Endothelial cell (in vitro differentiated cells): Measurements from ENCODE around the gene ALS2. TPM values are rescaled to one million over a fixed set of nuclear protein-coding genes. Genes with fewer than 3 reads are reported as not detected.
"Not testable (repeated sequence)": the region's sequence is repeated elsewhere in the genome, so short reads cannot be mapped to it uniquely, and the experiment has no call there.

Source experiments
- DNase-seq: peaks from one replicate; pipeline ENCODE4 v3.0.0; 2021; ENCODE audit warnings: low spot score
- H3K27ac Mint-ChIP-seq: one replicate; pipeline ENCODE4 v1.8.0; 2021; ENCODE audit warnings: mixed read lengths, inconsistent platforms; ENCODE audit not compliant: unreplicated experiment
- H3K27me3 Mint-ChIP-seq: one replicate; pipeline ENCODE4 v1.8.0; 2021; ENCODE audit warnings: mild to moderate bottlenecking, moderate library complexity, mixed read lengths, inconsistent platforms; ENCODE audit not compliant: unreplicated experiment
- H3K36me3 Mint-ChIP-seq: one replicate; pipeline ENCODE4 v1.8.0; 2021; ENCODE audit warnings: mild to moderate bottlenecking, low read depth, mixed read lengths, inconsistent platforms; ENCODE audit not compliant: unreplicated experiment
- H3K4me1 Mint-ChIP-seq: one replicate; pipeline ENCODE4 v1.8.0; 2021; ENCODE audit warnings: mild to moderate bottlenecking, mixed read lengths, inconsistent platforms; ENCODE audit not compliant: unreplicated experiment
- H3K4me3 Mint-ChIP-seq: one replicate; pipeline ENCODE4 v1.8.0; 2021; ENCODE audit warnings: mild to moderate bottlenecking, mixed read lengths, inconsistent platforms; ENCODE audit not compliant: unreplicated experiment
- H3K9me3 Mint-ChIP-seq: one replicate; pipeline ENCODE4 v1.8.0; 2021; ENCODE audit warnings: mixed read lengths, inconsistent platforms; ENCODE audit not compliant: unreplicated experiment
- total RNA-seq: library from RNA; stranded (reverse); fragmentation: NEBNext Ultra II Directional; extraction: Animal tissue kit (Norgen Biotek cat#: 25700); gene quantifications from one replicate; pipeline ENCODE4 v1.2.1, GENCODE V29; 2021; ENCODE audit not compliant: unreplicated experiment
- TF ChIP-seq, protein P1 (sequence below): fragments of 200-600 bp; sonication (generic); IDR thresholded peaks from one replicate; pipeline ENCODE4 v1.5.0; 2021; ENCODE audit warnings: antibody characterized with exemption; ENCODE audit not compliant: unreplicated experiment

ALS2 gene
- total RNA-seq, 1 donor from 2014 or later, result 43.1 TPM

DNA sequence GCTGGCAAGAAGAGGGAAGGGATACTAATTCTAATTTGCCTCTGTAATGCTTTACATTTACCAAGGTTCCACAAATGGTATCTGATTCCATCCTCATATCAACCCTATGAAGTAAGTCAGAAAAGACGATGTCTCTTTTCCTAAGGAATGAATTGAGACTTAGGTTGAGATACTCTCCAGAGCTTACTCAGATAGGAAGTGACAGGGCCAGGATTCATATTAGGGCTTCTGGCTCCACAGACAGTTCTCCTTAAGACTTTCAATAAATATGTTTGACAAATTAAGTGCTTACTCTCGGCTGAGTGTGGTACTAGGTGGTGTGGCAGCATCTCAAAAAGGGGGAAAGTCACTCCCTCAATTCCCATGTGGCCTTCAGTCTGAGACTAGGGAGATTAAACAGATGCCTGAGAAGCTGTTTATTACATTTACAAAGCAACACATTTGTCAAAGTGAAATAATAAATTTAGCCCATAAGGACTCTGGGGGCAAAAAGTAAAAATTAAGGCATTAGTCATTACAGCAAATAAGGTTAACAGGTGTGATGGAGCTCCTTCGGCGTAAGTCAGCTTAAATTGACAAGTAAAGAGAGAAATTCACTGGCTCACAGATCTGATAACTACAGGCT, 39.8 kb upstream of the ALS2 start:
- no peaks in the 10 kb centered on the region for H3K36me3 Mint-ChIP-seq
- H3K4me3 Mint-ChIP-seq, result no peak overlapping the region
- no peak overlapping the region for H3K27ac Mint-ChIP-seq
- no peaks in the 10 kb centered on the region for H3K9me3 Mint-ChIP-seq
- DNase-seq, result no peak
- peaks cover 1% of the 10 kb centered on the region for H3K27me3 Mint-ChIP-seq
- H3K4me1 Mint-ChIP-seq, result no peaks in the 10 kb centered on the region
- TF ChIP-seq, protein P1, sequence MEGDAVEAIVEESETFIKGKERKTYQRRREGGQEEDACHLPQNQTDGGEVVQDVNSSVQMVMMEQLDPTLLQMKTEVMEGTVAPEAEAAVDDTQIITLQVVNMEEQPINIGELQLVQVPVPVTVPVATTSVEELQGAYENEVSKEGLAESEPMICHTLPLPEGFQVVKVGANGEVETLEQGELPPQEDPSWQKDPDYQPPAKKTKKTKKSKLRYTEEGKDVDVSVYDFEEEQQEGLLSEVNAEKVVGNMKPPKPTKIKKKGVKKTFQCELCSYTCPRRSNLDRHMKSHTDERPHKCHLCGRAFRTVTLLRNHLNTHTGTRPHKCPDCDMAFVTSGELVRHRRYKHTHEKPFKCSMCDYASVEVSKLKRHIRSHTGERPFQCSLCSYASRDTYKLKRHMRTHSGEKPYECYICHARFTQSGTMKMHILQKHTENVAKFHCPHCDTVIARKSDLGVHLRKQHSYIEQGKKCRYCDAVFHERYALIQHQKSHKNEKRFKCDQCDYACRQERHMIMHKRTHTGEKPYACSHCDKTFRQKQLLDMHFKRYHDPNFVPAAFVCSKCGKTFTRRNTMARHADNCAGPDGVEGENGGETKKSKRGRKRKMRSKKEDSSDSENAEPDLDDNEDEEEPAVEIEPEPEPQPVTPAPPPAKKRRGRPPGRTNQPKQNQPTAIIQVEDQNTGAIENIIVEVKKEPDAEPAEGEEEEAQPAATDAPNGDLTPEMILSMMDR, result no peak

GRCh38 chr2:201816657-201817575, 36.2 kb upstream of the ALS2 start:
- TF ChIP-seq, protein P1, result no peak
- H3K27me3 Mint-ChIP-seq, result peaks cover 1% of the 10 kb centered on the region
- H3K4me1 Mint-ChIP-seq, result no peaks in the 10 kb centered on the region
- H3K27ac Mint-ChIP-seq, result no peak overlapping the region
- no peaks in the 10 kb centered on the region for H3K9me3 Mint-ChIP-seq
- no peak overlapping the region for H3K4me3 Mint-ChIP-seq
- DNase-seq, result no peak
- H3K36me3 Mint-ChIP-seq, result no peaks in the 10 kb centered on the region

DNA sequence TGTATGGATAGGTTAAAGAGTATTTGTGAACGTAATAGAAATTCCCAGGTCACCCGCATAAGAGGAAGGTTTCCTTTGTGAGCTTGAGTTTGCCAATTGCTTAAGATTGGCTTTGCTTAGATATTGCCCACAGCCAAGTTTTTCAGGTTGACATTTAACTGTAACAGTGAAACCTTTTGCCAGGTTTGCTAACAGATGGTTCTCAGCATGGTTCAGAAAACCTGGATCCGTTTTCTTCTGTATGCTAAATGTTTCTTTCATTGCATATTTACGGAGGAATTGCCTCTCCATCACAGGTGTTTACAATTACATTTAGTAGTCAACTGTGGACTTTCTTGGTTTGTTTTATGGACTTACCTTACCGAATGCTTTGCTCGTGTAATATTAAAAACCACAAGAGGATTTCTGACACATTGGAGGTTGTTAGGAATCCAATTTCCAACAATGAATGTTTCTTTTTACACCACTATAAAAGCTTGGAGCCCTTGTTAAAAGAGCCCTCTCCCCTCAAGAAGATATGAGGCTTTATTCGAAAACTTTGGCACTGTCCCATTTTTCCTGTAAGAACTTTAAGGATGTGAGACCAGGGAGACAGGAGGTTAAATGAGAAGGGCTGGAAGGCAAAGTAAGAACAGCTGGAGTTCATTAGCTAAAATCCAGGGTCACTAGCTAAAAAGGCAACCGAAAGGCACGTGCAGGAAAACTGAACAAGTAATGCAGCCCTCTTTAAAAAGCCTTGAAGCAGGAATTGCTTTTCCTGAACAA, 33.4 kb upstream of the ALS2 start:
- no peak overlapping the region for H3K27ac Mint-ChIP-seq
- DNase-seq, result no peak
- H3K4me3 Mint-ChIP-seq, result no peak overlapping the region
- H3K9me3 Mint-ChIP-seq, result no peaks in the 10 kb centered on the region
- TF ChIP-seq, protein P1, result no peak
- H3K4me1 Mint-ChIP-seq, result no peaks in the 10 kb centered on the region
- H3K27me3 Mint-ChIP-seq, result peaks cover 1% of the 10 kb centered on the region
- H3K36me3 Mint-ChIP-seq, result no peaks in the 10 kb centered on the region

DNA sequence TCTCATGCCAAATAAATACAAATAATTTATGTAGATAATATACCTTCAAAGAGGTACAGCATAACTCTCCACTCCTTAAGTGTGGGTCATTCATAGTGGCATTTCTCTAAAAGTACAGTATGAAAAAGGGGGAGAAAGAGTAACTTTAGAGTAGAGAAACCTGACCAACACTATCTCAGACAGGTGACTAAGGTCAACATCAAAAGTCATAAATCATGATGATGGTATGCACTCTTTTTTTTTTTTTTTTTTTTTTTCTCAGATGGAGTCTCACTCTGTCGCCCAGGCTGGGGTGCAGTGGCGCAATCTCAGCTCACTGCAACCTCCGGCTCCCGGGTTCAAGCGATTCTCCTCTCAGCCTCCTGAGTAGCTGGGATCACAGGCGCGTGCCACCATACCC, 29.9 kb upstream of the ALS2 start:
- H3K36me3 Mint-ChIP-seq, H3K4me3 Mint-ChIP-seq, H3K9me3 Mint-ChIP-seq, H3K27ac Mint-ChIP-seq, H3K27me3 Mint-ChIP-seq, H3K4me1 Mint-ChIP-seq, DNase-seq: not testable (repeated sequence)

- Mint-ChIP-seq H3K27ac (no peak overlapping the region), H3K27me3 (no peaks in the 10 kb centered on the region), H3K4me1 (no peaks in the 10 kb centered on the region), H3K36me3 (no peaks in the 10 kb centered on the region), H3K4me3 (no peak overlapping the region), H3K9me3 (no peaks in the 10 kb centered on the region)
- no peak for DNase-seq
- TF ChIP-seq, protein P1, result no peak
Observed at GRCh38 chr2:201809633-201810032, 28.9 kb upstream of the ALS2 start.
